ENCODE data around the gene HACE1.

HACE1 gene

GRCh38 chr6:104698979-104699378, 160.7 kb downstream of the HACE1 start:
- H3K4me3 ChIP-seq (ENCODE audit: low read depth, low read length) = no peak overlapping the region
- no peak for DNase-seq (ENCODE audit: low read depth)
- TF ChIP-seq POLR2A (IDR thresholded peaks at IDR 0.05; ENCODE audit: extremely low read depth, insufficient read length) (no peak), MYC (IDR thresholded peaks at IDR 0.05; ENCODE audit: low read depth, low read length) (no peak), CTCF (IDR thresholded peaks at IDR 0.05; ENCODE audit: low read depth, low read length) (no peak)
- TF ChIP-seq, protein P1, sequence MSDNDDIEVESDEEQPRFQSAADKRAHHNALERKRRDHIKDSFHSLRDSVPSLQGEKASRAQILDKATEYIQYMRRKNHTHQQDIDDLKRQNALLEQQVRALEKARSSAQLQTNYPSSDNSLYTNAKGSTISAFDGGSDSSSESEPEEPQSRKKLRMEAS (IDR thresholded peaks at IDR 0.05; ENCODE audit: low read depth, low read length) = no peak

- TF ChIP-seq MYC (IDR thresholded peaks at IDR 0.05; ENCODE audit: low read depth, low read length) (no peak), POLR2A (IDR thresholded peaks at IDR 0.05; ENCODE audit: extremely low read depth, insufficient read length) (no peak), CTCF (IDR thresholded peaks at IDR 0.05; ENCODE audit: low read depth, low read length) (no peak)
- TF ChIP-seq, protein P1 (IDR thresholded peaks at IDR 0.05; ENCODE audit: low read depth, low read length) = no peak
- no peak overlapping the region for H3K4me3 ChIP-seq (ENCODE audit: low read depth, low read length)
- DNase-seq (ENCODE audit: low read depth) = no peak
Observed at GRCh38 chr6:104692008-104692407, 167.7 kb downstream of the HACE1 start.

- no peak overlapping the region for H3K4me3 ChIP-seq (ENCODE audit: low read depth, low read length)
- DNase-seq (ENCODE audit: low read depth) = no peak
- TF ChIP-seq MYC (IDR thresholded peaks at IDR 0.05; ENCODE audit: low read depth, low read length) (no peak), CTCF (IDR thresholded peaks at IDR 0.05; ENCODE audit: low read depth, low read length) (no peak), POLR2A (IDR thresholded peaks at IDR 0.05; ENCODE audit: extremely low read depth, insufficient read length) (no peak)
- TF ChIP-seq, protein P1 (IDR thresholded peaks at IDR 0.05; ENCODE audit: low read depth, low read length) = no peak
Observed at GRCh38 chr6:104689551-104690205, 170.0 kb downstream of the HACE1 start.

DNA sequence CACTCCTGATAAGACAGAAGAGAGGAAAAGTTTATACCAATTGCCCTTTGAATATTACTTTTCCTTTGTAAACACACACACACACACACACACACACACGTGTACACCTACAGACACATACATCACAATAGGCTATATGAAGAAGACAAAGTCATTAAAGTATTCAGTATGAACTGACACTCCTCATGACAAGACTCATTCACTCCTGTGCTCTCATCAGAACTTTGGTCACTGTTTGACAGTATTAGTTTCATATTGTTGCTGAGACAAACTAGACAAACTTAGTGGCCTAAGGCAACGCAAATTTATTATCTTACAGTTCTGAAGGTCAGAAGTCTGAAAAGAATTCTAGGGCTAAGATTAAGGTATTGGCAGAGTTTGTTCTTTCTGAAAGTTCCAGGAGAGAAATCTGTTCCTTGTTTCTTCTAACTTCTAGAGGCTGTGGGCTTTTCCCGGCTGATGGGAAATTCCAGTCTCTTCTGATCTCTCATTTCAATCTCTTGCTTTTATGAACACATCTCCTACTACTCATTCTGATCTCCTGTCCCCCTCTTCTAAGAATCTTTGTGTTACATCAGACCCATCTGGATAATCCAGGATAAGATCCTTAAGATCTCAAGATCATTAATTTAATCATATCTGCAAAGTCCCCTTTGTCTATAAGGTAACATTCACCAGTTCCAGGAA, 171.3 kb downstream of the HACE1 start:
- H3K4me3 ChIP-seq (ENCODE audit: low read depth, low read length) = no peak overlapping the region
- TF ChIP-seq, protein P1 (IDR thresholded peaks at IDR 0.05; ENCODE audit: low read depth, low read length) = no peak
- TF ChIP-seq MYC (IDR thresholded peaks at IDR 0.05; ENCODE audit: low read depth, low read length) = no peak
- no peak for TF ChIP-seq POLR2A (IDR thresholded peaks at IDR 0.05; ENCODE audit: extremely low read depth, insufficient read length)
- no peak for TF ChIP-seq CTCF (IDR thresholded peaks at IDR 0.05; ENCODE audit: low read depth, low read length)
- no peak for DNase-seq (ENCODE audit: low read depth)

- DNase-seq (ENCODE audit: low read depth) = no peak
- no peak overlapping the region for H3K4me3 ChIP-seq (ENCODE audit: low read depth, low read length)
- TF ChIP-seq MYC (IDR thresholded peaks at IDR 0.05; ENCODE audit: low read depth, low read length) = no peak
Observed at GRCh38 chr6:104686550-104687175, 173.1 kb downstream of the HACE1 start.

DNA sequence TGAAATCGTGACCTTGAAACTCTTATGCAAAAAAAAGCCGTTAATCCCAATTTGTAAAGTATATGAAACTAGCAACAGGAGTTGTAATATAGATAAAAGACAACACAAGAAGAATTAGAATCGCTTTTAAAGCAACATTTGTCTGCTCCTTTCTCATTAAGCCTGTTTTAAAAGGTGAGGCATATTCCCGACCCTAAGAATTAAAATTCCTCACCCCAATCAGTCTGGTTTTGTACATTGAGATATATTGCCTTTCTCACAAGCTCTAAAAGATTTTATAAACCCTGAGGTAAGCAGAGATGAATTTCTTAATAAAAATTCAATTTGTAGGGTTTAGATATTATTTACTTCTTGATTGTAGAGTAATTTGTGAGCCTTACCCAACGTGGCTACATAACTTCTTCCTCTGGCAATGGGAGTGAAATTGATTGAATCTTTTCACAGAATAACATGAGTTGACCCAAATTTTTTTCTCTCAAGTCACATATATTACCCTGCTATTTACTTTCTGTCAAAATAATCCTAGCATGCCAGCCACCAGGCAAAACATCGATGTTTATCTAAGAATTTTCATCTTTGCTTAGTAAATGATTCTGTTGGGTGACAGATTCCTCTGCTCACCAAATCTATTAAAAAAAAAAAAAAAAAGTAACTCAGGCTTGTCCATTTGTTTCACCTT, 173.7 kb downstream of the HACE1 start:
- TF ChIP-seq MYC (IDR thresholded peaks at IDR 0.05; ENCODE audit: low read depth, low read length) (no peak), POLR2A (IDR thresholded peaks at IDR 0.05; ENCODE audit: extremely low read depth, insufficient read length) (no peak), CTCF (IDR thresholded peaks at IDR 0.05; ENCODE audit: low read depth, low read length) (no peak)
- TF ChIP-seq, protein P1 (IDR thresholded peaks at IDR 0.05; ENCODE audit: low read depth, low read length) = no peak
- DNase-seq (ENCODE audit: low read depth) = no peak
- H3K4me3 ChIP-seq (ENCODE audit: low read depth, low read length) = no peak overlapping the region

Measured in NB4 (cell line).